Left ventricle myocardium inferior (tissue), 1 donor: ENCODE measurements around the gene EIF2B2. TPM values are rescaled to one million over a fixed set of nuclear protein-coding genes. Genes with fewer than 3 reads are reported as not detected.

Experiments used
- DNase-seq: peaks from one replicate; pipeline ENCODE4 v3.0.0-alpha.2; 2020
- H3K27ac ChIP-seq: fragments of 200-600 bp; replicated peaks from 2 replicates; pipeline ENCODE4 v1.8.0; 2021
- H3K27me3 ChIP-seq: fragments of 200-600 bp; 2 replicates; pipeline ENCODE4 v1.8.0; 2021; ENCODE audit warnings: low read depth
- H3K36me3 ChIP-seq: fragments of 200-600 bp; 2 replicates; pipeline ENCODE4 v1.8.0; 2021
- H3K4me1 ChIP-seq: fragments of 200-600 bp; 2 replicates; pipeline ENCODE4 v1.8.0; 2021
- H3K4me3 ChIP-seq: fragments of 200-600 bp; 2 replicates; pipeline ENCODE4 v1.8.0; 2021; ENCODE audit warnings: mild to moderate bottlenecking, moderate library complexity
- H3K9me3 ChIP-seq: fragments of 200-600 bp; replicated peaks from 2 replicates; pipeline ENCODE4 v1.8.0; 2021
- intact Hi-C: fragments of 100-400 bp; cut with micrococcal nuclease; formaldehyde crosslinking; loops from one replicate; pipeline ENCODE4 v1.11.0; 2022
- long read RNA-seq: library from polyadenylated mRNA; unstranded; transcript quantifications from one replicate; pipeline ENCODE4 v2.0.0, GENCODE V29; 2021
- total RNA-seq: library from RNA; stranded (reverse); fragmentation: NEBNext Ultra II Directional; extraction: Animal tissue kit (Norgen Biotek cat#: 25700); gene quantifications from one replicate; pipeline ENCODE4 v1.2.1, GENCODE V29; 2021
- TF ChIP-seq, protein P1 (sequence below): fragments of 200-600 bp; IDR thresholded peaks from 2 replicates; pipeline ENCODE4 v1.8.0; 2021; ENCODE audit warnings: antibody characterized with exemption, mild to moderate bottlenecking, borderline replicate concordance
- donor health status: DM: no; HTN: yes; CAD: no; lungs with severe emphysema.

Gene EIF2B2
- 31.5 TPM for total RNA-seq
- long read RNA-seq, full-length matches to known transcripts, result 28 of 30 reads
- long read RNA-seq, partial matches to known transcripts, result 0 of 30 reads
- long read RNA-seq, other reads (novel, unspliced or antisense), result 2 of 30 reads

DNA sequence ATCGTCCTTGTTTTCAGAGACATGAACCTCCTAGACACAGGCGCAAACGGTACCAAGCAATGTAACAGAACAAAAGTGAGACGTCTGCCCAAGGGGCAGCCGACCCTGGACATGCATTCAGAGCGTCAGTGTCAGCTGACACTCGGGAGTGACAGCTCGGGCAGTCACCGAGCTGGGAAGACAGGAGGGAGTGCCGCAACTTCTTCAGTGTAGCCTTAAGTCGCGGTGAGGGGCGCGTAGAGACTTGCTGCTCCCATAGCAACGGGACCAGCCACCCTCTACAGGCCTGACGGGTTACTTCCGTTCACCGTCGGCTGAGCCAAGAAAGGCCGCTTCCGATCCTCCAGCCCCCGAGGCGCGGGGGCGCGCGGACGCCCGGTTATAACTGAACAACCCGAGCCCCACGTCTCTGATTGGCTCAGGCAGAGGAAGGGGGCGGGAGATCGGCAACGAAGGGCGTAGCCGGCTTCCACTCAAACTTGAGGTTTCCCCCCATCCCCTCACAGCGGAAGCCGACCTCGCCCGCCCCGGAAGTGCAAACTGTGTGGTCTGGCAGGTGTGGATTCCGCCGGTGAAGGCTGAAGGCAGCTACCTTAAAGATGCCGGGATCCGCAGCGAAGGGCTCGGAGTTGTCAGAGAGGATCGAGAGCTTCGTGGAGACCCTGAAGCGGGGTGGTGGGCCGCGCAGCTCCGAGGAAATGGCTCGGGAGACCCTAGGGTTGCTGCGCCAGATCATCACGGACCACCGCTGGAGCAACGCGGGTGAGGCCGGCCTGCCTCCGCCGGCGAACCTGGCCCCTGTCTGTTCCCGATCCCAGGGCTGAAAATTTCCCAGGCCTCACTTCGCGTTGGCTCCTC, at the start of gene EIF2B2:
Gene EIF2B2 (plus strand): TSS at position 530 of the 858 bp plus-strand sequence. CDS start 70 bp downstream, at position 600.
- H3K36me3 ChIP-seq, result peaks cover 31% of the 10 kb centered on the region
- TF ChIP-seq, protein P1, sequence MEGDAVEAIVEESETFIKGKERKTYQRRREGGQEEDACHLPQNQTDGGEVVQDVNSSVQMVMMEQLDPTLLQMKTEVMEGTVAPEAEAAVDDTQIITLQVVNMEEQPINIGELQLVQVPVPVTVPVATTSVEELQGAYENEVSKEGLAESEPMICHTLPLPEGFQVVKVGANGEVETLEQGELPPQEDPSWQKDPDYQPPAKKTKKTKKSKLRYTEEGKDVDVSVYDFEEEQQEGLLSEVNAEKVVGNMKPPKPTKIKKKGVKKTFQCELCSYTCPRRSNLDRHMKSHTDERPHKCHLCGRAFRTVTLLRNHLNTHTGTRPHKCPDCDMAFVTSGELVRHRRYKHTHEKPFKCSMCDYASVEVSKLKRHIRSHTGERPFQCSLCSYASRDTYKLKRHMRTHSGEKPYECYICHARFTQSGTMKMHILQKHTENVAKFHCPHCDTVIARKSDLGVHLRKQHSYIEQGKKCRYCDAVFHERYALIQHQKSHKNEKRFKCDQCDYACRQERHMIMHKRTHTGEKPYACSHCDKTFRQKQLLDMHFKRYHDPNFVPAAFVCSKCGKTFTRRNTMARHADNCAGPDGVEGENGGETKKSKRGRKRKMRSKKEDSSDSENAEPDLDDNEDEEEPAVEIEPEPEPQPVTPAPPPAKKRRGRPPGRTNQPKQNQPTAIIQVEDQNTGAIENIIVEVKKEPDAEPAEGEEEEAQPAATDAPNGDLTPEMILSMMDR, result peak; percentile 42
- no peaks in the 10 kb centered on the region for H3K9me3 ChIP-seq
- peak within 1 kb of the TSS; percentile 82 for H3K4me3 ChIP-seq
- H3K27me3 ChIP-seq, result no peaks in the 10 kb centered on the region
- DNase-seq, result peak; percentile 98
- H3K4me1 ChIP-seq, result peaks cover 26% of the 10 kb centered on the region
- H3K27ac ChIP-seq, result peak within 1 kb of the TSS; percentile 88
- intact Hi-C loops, result no loop called here

DNA sequence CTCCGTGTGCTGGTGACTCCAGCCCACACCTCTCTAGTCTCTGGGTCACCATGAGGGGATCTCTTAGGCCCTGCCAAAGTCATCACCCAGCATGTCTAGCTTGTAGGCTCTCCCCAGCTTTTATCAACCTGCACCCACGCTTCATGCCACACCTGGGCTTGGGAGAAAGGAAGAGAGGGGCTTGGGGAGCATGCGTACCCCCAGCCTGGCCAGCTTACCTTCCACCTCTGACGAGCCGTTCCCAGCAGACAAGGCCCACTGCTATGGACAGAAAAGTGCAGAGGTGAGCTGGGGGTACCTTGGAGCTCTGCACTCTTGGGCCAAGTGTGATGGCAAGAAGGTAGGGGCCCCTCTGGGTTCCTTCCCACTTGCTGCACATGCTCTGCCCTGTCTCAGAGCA, 49.0 kb upstream of the EIF2B2 start:
- intact Hi-C loops, result no loop called here
- TF ChIP-seq, protein P1, result no peak
- Histone ChIP-seq H3K27me3 (no peaks in the 10 kb centered on the region), H3K4me3 (peak overlapping the region; percentile 77), H3K27ac (peak overlapping the region; percentile 75), H3K36me3 (no peaks in the 10 kb centered on the region), H3K9me3 (no peaks in the 10 kb centered on the region), H3K4me1 (peaks cover 66% of the 10 kb centered on the region)
- no peak for DNase-seq

DNA sequence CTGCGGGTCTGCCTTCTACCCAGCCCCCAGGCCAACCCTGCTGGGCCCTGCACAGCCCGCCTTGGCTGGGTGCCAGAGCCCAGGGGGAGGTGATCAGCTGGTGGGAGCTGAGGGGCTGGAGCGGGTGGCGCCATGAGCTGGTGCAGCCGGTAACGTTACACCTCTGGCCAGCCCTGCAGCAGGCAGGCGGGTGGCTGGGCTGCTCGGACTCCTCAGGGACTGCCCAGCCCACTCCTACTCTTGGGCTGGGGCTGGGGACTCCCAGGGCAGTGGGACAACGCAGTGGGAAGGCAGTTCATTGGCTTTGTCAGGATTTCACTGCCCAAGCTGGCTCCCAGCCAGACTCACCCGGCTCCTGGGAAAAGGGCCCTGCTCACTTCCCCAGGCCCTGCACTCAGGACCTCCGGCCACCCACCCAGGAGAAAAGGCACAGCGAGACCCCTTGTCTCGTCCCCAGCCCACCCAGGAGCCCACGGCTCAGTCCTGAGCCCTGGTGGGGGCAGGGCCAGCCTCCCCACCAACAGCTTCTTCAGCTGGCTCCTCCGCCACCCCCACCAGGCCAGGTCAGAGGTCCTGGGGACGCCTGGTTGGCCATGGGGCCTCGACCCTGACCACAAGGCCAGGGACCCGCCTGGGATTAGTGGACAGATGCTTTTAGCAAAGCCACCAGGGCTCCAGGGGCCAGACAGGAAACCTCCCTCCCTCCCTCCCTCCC, 48.3 kb upstream of the EIF2B2 start:
- intact Hi-C loops, result no loop called here

DNA sequence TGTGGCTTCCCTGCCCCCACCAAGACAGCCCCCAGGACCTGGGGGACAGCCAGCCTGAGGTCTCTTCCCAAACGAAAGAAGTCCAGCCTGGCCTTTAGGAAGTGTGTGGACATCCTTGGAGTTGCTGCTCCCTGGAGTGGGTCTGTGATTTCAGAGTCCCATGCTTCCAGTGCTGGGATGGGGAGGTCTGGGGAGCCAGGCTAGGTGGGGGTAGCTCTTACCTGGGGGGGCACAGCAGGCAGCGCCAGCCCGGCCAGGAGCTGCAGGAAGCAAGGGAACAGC, 47.8 kb upstream of the EIF2B2 start:
- no peak for DNase-seq
- H3K27me3 ChIP-seq, result no peaks in the 10 kb centered on the region
- H3K4me1 ChIP-seq, result peaks cover 63% of the 10 kb centered on the region

More for the DNA sequence above, 48.3 kb upstream of the EIF2B2 start:
- no peaks in the 10 kb centered on the region for H3K9me3 ChIP-seq
- no peaks in the 10 kb centered on the region for H3K36me3 ChIP-seq
- no peak for DNase-seq
- TF ChIP-seq, protein P1, result no peak
- no peaks in the 10 kb centered on the region for H3K27me3 ChIP-seq
- H3K4me1 ChIP-seq, result peaks cover 63% of the 10 kb centered on the region
- H3K4me3 ChIP-seq, result peak overlapping the region; percentile 77
- peak overlapping the region; percentile 75 for H3K27ac ChIP-seq

DNA sequence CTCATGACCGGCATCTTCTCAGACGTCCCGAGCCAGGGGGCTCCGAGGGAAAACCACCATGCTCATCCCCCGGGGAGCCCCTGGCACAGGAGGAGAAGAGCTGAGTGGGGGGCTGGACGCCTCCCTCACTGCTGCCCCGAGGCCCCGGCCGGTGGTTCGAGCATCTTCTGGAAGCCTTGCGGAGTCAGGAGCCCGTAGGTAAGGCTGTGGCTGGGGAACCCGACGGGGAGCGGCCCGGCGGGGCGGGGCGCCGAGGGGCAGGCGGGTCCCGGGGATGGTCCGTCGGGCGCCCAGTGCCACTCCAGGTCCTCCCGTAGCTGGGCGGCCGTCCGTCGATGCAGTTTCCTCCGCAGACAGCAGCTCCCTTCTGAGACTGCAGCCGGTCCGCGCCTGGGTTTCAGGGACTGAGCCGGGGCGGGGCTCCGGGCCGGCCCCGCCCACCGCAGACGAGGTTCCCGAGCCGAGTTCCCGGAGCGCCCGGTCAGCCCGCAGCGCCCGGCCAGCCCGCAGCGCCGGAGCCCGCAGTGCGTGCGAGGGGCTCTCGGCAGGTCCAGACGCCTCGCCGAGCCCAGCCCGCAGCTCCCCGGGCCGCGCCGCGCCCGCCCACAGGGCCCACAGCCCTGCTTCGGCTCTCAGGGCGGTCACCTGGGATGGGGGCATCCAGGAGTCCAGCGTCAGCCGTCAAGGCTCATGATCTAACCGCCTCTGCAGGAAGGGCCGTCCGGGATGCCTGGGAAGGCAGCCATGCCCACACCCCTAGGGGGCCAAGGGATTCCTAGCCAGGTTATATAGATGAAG, 47.3 kb upstream of the EIF2B2 start, which contains the start of gene PGF:
Gene PGF (minus strand): TSS at position 369 of the 798 bp plus-strand sequence. CDS start 355 bp downstream, at position 14.
- Histone ChIP-seq H3K27ac (peak within 1 kb of the TSS; percentile 75), H3K4me3 (peak within 1 kb of the TSS; percentile 77), H3K36me3 (no peaks in the 10 kb centered on the region), H3K9me3 (no peaks in the 10 kb centered on the region), H3K4me1 (peaks cover 58% of the 10 kb centered on the region), H3K27me3 (no peaks in the 10 kb centered on the region)
- TF ChIP-seq, protein P1, result no peak
- DNase-seq, result peak; percentile 75
- intact Hi-C loops, result no loop called here

More for the DNA sequence above, 47.8 kb upstream of the EIF2B2 start:
- Histone ChIP-seq H3K27ac (peak overlapping the region; percentile 75), H3K36me3 (no peaks in the 10 kb centered on the region), H3K4me3 (peak overlapping the region; percentile 77), H3K9me3 (no peaks in the 10 kb centered on the region)
- TF ChIP-seq, protein P1, result no peak
- intact Hi-C loops, result no loop called here
